CD1c-positive myeloid dendritic cell (primary cell): ENCODE results near the gene TRIM10.
"Not testable (repeated sequence)": the region's sequence is repeated elsewhere in the genome, so short reads cannot be mapped to it uniquely, and the experiment has no call there.

Experiments
- DNase-seq: peaks from one replicate; pipeline ENCODE4 v3.0.0-alpha.2; 2016; ENCODE audit errors: extremely low spot score

The TRIM10 gene

GRCh38 chr6:30171677-30172471 is 10.9 kb upstream of the TRIM10 start:
- peak; percentile 44 for DNase-seq

GRCh38 chr6:30169658-30170614 is 8.9 kb upstream of the TRIM10 start:
- peak; percentile 67 for DNase-seq

GRCh38 chr6:30168741-30169140 is 7.7 kb upstream of the TRIM10 start:
- no peak for DNase-seq

GRCh38 chr6:30167101-30167500 is 6.1 kb upstream of the TRIM10 start:
- no peak for DNase-seq

- not testable (repeated sequence) for DNase-seq
These were observed 4.2 kb upstream of the TRIM10 start for GRCh38 chr6:30165238-30165637.

- no peak for DNase-seq
These were observed 3.7 kb upstream of the TRIM10 start for GRCh38 chr6:30164714-30165113.

GRCh38 chr6:30163918-30164654 is 3.1 kb upstream of the TRIM10 start:
- no peak for DNase-seq

- no peak for DNase-seq
These were observed 2.3 kb upstream of the TRIM10 start, which contains the start of gene TRIM15 for GRCh38 chr6:30163090-30163917. TSS of gene TRIM15 (plus strand) at chr6:30163546. CDS start at chr6:30163685, 139 bp downstream.

GRCh38 chr6:30162265-30163089 is 1.5 kb upstream of the TRIM10 start:
- no peak for DNase-seq

GRCh38 chr6:30160008-30160784 is 815 bp downstream of the TRIM10 start:
- DNase-seq, result no peak

GRCh38 chr6:30158475-30159040 is 2.5 kb downstream of the TRIM10 start:
- no peak for DNase-seq

- peak; percentile 60 for DNase-seq
These were observed 3.0 kb downstream of the TRIM10 start for GRCh38 chr6:30157999-30158398.

- DNase-seq, result no peak
These were observed 3.4 kb downstream of the TRIM10 start for GRCh38 chr6:30157581-30157980.

- DNase-seq, result no peak
These were observed 4.2 kb downstream of the TRIM10 start for GRCh38 chr6:30156774-30157173.

- DNase-seq, result peak; percentile 61
These were observed 4.8 kb downstream of the TRIM10 start for GRCh38 chr6:30156262-30156599.

GRCh38 chr6:30155520-30156261 is 5.3 kb downstream of the TRIM10 start:
- DNase-seq, result no peak

GRCh38 chr6:30154709-30155519 is 6.1 kb downstream of the TRIM10 start:
- DNase-seq, result no peak
